Measurements from ENCODE around the gene AQR.
"Not testable (repeated sequence)": the region's sequence is repeated elsewhere in the genome, so short reads cannot be mapped to it uniquely, and the experiment has no call there.

AQR gene

GRCh38 chr15:34969340-34970097 lies at the start of gene AQR:
AQR (minus strand) TSS chr15:34969742; CDS start chr15:34969613, 129 bp downstream.
- peak; percentile 87 to 88 for DNase-seq

GRCh38 chr15:35014241-35014640 lies 44.7 kb upstream of the AQR start:
- no peak for DNase-seq

GRCh38 chr15:35013370-35013769 lies 43.8 kb upstream of the AQR start:
- DNase-seq: no peak

- no peak for DNase-seq
Measured at GRCh38 chr15:35007397-35007796, 37.9 kb upstream of the AQR start.

GRCh38 chr15:35005933-35006332 lies 36.4 kb upstream of the AQR start:
- no peak for DNase-seq

- DNase-seq: no peak
Measured at GRCh38 chr15:35003928-35004327, 34.4 kb upstream of the AQR start.

GRCh38 chr15:35000511-35000910 lies 31.0 kb upstream of the AQR start:
- no peak for DNase-seq

GRCh38 chr15:34999906-35000305 lies 30.4 kb upstream of the AQR start:
- DNase-seq: no peak

- no peak for DNase-seq
Measured at GRCh38 chr15:34994925-34995324, 25.4 kb upstream of the AQR start.

GRCh38 chr15:34993877-34994276 lies 24.3 kb upstream of the AQR start:
- no peak for DNase-seq

- no peak for DNase-seq
Measured at GRCh38 chr15:34993412-34993811, 23.9 kb upstream of the AQR start.

GRCh38 chr15:34988027-34988902 lies 18.7 kb upstream of the AQR start, which contains the start of gene ZNF770:
ZNF770 (minus strand) TSS chr15:34988287; CDS start chr15:34983434, 4,853 bp downstream.
- peak; percentile 76 to 79 for DNase-seq

- DNase-seq: peak in 1 of 2 donors; percentile 3
Measured at GRCh38 chr15:34987609-34988026, 18.1 kb upstream of the AQR start.

- DNase-seq: no peak
Measured at GRCh38 chr15:34986771-34987480, 17.4 kb upstream of the AQR start.

- no peak for DNase-seq
Measured at GRCh38 chr15:34986326-34986725, 16.8 kb upstream of the AQR start.

- DNase-seq: no peak
Measured at GRCh38 chr15:34984889-34985630, 15.5 kb upstream of the AQR start.

- DNase-seq: no peak
Measured at GRCh38 chr15:34976743-34977142, 7.2 kb upstream of the AQR start.

GRCh38 chr15:34976073-34976472 lies 6.5 kb upstream of the AQR start:
- no peak for DNase-seq

- DNase-seq: no peak
Measured at GRCh38 chr15:34973512-34973911, 4.0 kb upstream of the AQR start.

GRCh38 chr15:34970098-34970643 lies 629 bp upstream of the AQR start:
- DNase-seq: not testable (repeated sequence)

GRCh38 chr15:34964277-34964676 lies 5.3 kb downstream of the AQR start:
- DNase-seq: no peak

- no peak for DNase-seq
Measured at GRCh38 chr15:34953851-34954250, 15.7 kb downstream of the AQR start.
